Activated T-cell treated with anti-CD3 and anti-CD28 coated beads, Interleukin-2, amount 50 U/mL, for 4 hours (primary cell): Measurements from ENCODE around the gene ALKBH4. TPM values are rescaled to one million over a fixed set of nuclear protein-coding genes. Genes with fewer than 3 reads are reported as not detected.
"Not testable (repeated sequence)": the region's sequence is repeated elsewhere in the genome, so short reads cannot be mapped to it uniquely, and the experiment has no call there.

Experiments used
- ATAC-seq, 2 donors: fragments of 200-7000 bp; cut with Tn5 transposase; one replicate each; pipeline ENCODE4 v1.10.0; 2021
- DNase-seq: peaks from one replicate; pipeline ENCODE4 v3.0.0-alpha.2; 2020
- H3K27me3 Mint-ChIP-seq: one replicate; pipeline ENCODE4 v1.8.0; 2021; ENCODE audit warnings: low read depth, mixed read lengths
- H3K36me3 Mint-ChIP-seq: one replicate; pipeline ENCODE4 v1.8.0; 2022; ENCODE audit warnings: mixed read lengths; ENCODE audit not compliant: insufficient read depth
- H3K4me1 Mint-ChIP-seq: one replicate; pipeline ENCODE4 v1.8.0; 2021; ENCODE audit warnings: low read depth, mixed read lengths
- H3K4me3 Mint-ChIP-seq: one replicate; pipeline ENCODE4 v1.8.0; 2021; ENCODE audit warnings: mild to moderate bottlenecking, moderate library complexity, mixed read lengths
- H3K9me3 Mint-ChIP-seq: one replicate; pipeline ENCODE4 v1.8.0; 2021; ENCODE audit warnings: mixed read lengths
- total RNA-seq, 3 donors: library from RNA; stranded (reverse); gene quantifications; one replicate each; pipeline ENCODE4 v1.2.1, GENCODE V29; 2021

The ALKBH4 gene
- total RNA-seq, 3 donors from 2014 or later, result 13.7 to 15.4 (median 15.0) TPM

- not testable (repeated sequence) for DNase-seq, H3K4me3 Mint-ChIP-seq, H3K27me3 Mint-ChIP-seq, H3K36me3 Mint-ChIP-seq, H3K9me3 Mint-ChIP-seq, H3K4me1 Mint-ChIP-seq
- peak; percentile 61 to 69 for ATAC-seq
These were observed 25.9 kb upstream of the ALKBH4 start for GRCh38 chr7:102490529-102491075.

DNA sequence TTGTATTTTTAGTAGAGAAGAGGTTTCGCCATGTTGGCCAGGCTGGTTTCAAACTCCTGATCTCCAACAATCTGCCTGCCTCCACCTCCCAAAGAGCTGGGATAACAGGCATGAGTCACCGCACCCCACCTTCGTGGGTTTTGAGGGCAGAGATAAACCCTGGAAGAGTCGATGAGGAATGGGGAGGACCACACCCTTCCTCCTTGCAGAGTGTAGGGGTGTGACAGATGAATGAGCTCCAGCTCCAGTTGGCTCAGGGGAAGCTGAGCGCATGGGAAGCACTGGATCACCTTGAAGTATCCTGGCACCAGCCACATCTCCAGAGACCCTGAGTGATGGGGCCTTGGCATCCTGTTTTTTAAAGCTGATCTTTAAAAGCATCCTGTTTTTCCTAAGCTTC, 19.7 kb upstream of the ALKBH4 start:
- H3K9me3 Mint-ChIP-seq, H3K27me3 Mint-ChIP-seq, H3K4me1 Mint-ChIP-seq, H3K4me3 Mint-ChIP-seq, H3K36me3 Mint-ChIP-seq, DNase-seq, ATAC-seq: not testable (repeated sequence)

DNA sequence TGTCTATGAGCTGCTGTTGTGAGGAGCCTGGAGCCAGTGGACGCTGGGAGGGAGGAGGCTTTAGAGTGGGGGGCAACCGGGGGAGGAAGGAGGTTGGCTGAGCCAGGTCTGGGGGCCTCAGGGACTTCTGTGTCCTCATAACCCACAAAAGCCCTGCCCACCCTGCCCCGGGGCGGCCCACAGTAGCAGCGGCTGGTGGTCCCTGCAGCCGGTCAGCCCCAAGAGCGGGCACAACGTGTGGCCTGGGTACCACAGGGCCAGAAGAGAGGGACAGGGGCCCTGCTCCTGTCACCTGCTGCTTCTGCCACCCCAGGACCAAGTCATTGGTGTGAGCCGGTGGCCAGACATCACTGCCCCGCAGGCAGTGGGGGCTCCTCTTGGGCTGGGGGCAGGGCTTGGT, 17.3 kb upstream of the ALKBH4 start:
- ATAC-seq, H3K4me1 Mint-ChIP-seq, H3K4me3 Mint-ChIP-seq, H3K9me3 Mint-ChIP-seq, DNase-seq, H3K36me3 Mint-ChIP-seq, H3K27me3 Mint-ChIP-seq: not testable (repeated sequence)

GRCh38 chr7:102479982-102480637, 15.4 kb upstream of the ALKBH4 start:
- not testable (repeated sequence) for H3K27me3 Mint-ChIP-seq

GRCh38 chr7:102479209-102479584, 14.5 kb upstream of the ALKBH4 start:
- not testable (repeated sequence) for H3K4me1 Mint-ChIP-seq, H3K4me3 Mint-ChIP-seq, H3K9me3 Mint-ChIP-seq, H3K27me3 Mint-ChIP-seq, H3K36me3 Mint-ChIP-seq, DNase-seq
- peak; percentile 6 to 7 for ATAC-seq

More at GRCh38 chr7:102479982-102480637, 15.4 kb upstream of the ALKBH4 start:
- not testable (repeated sequence) for H3K4me3 Mint-ChIP-seq, H3K36me3 Mint-ChIP-seq, H3K4me1 Mint-ChIP-seq, ATAC-seq, H3K9me3 Mint-ChIP-seq, DNase-seq

DNA sequence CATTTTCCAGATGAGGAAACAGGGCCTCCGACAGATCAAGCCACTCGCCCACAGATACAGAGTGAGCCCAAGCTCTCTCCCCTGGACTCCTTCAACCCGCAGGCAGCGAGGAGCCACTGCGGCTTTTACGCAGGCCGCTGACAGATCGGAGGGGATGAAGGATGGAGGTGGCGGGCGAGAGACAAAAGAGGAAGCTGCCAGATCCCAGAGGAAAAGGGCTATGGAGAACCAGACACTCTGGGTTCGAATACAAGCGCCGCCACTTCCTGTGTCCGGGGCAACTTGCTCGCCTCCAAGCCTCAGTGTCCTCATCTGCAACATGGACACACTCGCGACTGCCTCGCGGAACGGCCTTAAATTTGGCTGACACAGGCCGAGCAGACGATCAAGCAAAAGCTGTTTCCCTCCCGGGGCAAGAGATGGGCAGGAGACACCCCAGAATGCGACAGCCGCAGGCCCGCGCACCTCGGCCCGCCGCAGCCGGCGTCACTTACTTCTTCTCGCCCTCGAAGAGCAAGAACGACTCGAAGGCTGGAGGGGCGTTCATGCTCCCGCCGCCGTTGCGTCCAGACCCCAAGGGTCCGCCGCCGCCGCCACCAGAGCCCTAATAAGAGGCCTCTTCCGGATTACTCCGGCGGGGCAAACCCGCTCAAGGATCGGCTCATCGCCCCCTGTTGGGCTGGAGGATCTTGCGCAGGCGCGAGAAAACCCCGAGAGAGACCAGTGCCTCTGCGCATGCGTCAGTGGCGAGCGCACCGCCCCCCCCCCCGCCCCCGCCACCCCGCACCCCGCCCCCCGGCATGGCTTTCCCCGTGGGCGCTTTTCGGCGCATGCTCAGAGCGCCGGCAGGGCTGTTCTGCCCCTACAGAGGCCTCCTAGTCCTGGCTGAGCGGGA, 13.9 kb upstream of the ALKBH4 start, which contains the start of gene POLR2J:
TSS of gene POLR2J (minus strand) at position 609 of the 895 bp plus-strand sequence. CDS start at position 547, 62 bp downstream.
- ATAC-seq (peak; percentile 91 to 97), DNase-seq (peak; percentile 98)
- not testable (repeated sequence) for H3K4me1 Mint-ChIP-seq, H3K36me3 Mint-ChIP-seq, H3K27me3 Mint-ChIP-seq, H3K9me3 Mint-ChIP-seq
- peak within 1 kb of the TSS; percentile 89 for H3K4me3 Mint-ChIP-seq

GRCh38 chr7:102474736-102475435, 10.2 kb upstream of the ALKBH4 start:
- H3K9me3 Mint-ChIP-seq, ATAC-seq, H3K36me3 Mint-ChIP-seq, H3K27me3 Mint-ChIP-seq, DNase-seq, H3K4me1 Mint-ChIP-seq, H3K4me3 Mint-ChIP-seq: not testable (repeated sequence)

DNA sequence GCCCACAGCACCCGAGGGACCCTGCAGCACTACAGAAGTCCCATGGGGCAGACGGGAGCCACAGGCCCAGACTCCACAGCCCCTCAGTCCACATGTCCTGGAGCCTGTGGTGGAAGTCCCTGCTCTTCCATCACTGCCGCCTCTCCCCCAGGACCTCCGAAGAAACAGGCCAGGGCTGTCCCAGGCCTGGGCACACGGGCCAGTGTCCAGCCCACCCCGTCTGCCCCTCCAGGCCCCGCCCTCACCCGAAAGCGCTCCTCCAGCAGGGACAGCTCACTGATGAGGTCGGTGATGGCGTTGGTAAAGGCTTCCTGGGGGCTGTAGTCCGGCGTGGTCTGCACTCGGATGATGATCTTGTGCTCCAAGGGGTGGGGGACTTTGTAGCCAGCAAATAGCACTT, 9.5 kb upstream of the ALKBH4 start:
- not testable (repeated sequence) for H3K4me3 Mint-ChIP-seq, H3K36me3 Mint-ChIP-seq, H3K9me3 Mint-ChIP-seq, H3K4me1 Mint-ChIP-seq, DNase-seq, H3K27me3 Mint-ChIP-seq, ATAC-seq

DNA sequence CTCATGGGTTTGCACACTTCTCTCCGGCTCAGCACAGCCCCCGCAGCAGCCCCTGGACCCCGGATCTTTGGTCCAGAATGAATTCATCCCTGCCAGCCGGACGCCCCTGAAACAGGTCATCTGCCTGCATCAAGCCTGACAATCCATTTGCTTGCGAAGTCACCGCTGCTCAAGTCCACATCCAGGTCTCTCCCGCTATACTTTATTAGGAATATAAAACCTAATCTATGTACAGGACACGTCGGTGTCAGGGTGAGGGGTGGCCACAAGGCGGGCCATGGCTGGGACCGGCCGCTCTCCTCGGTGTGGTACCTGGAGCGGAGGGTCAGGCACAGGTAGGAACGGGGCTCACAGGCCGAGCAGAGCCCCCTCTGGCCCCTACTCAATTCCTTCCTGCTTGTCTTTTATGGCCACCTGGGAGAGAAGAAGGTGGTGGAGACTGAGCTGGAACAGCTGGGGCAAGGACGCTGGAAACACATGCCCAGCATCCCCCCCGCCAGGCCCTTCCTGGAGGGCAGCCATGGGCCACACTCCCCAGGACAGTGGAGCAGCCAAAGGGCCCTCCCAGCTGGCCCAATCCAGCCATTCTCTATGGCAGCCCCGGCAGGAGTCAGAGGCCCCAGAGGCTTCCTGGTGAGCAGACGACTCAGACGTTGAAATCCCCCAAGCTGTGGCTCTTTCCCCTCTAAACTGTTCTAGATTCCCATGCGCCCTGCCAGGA, 8.8 kb upstream of the ALKBH4 start:
- Mint-ChIP-seq H3K4me1 (no peaks in the 10 kb centered on the region), H3K36me3 (peaks cover 3% of the 10 kb centered on the region), H3K4me3 (no peak overlapping the region), H3K27me3 (no peaks in the 10 kb centered on the region), H3K9me3 (no peaks in the 10 kb centered on the region)
- ATAC-seq, result no peak
- DNase-seq, result no peak

- Mint-ChIP-seq H3K9me3 (no peaks in the 10 kb centered on the region), H3K36me3 (peaks cover 3% of the 10 kb centered on the region), H3K27me3 (no peaks in the 10 kb centered on the region), H3K4me1 (no peaks in the 10 kb centered on the region), H3K4me3 (no peak overlapping the region)
- ATAC-seq, result no peak
- DNase-seq, result no peak
These were observed 7.7 kb upstream of the ALKBH4 start for GRCh38 chr7:102472126-102473041.

DNA sequence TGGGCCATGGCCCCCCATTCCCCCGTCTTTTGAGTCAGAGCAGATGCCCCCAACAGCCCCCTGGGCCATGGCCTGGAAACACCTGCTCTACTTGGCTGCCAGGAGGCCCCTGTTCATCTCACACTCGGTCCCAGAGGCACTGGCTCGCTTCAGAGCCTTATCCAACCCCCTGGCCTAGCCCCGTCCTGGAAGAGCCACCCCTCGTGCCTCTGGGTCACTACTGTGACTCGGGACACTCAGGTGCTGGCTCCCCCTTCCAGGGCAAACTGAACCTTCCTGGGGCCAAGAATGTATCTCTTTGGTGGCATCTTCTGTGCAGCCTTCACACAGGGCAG, 7.1 kb upstream of the ALKBH4 start:
- ATAC-seq (no peak), DNase-seq (no peak)
- Mint-ChIP-seq H3K4me1 (peaks cover 1% of the 10 kb centered on the region), H3K27me3 (no peaks in the 10 kb centered on the region), H3K36me3 (peaks cover 3% of the 10 kb centered on the region), H3K9me3 (no peaks in the 10 kb centered on the region), H3K4me3 (no peak overlapping the region)

- H3K4me1 Mint-ChIP-seq, result peaks cover 13% of the 10 kb centered on the region
- H3K4me3 Mint-ChIP-seq, result no peak overlapping the region
- no peaks in the 10 kb centered on the region for H3K27me3 Mint-ChIP-seq
- no peak for ATAC-seq
- H3K36me3 Mint-ChIP-seq, result peaks cover 3% of the 10 kb centered on the region
- no peak for DNase-seq
- H3K9me3 Mint-ChIP-seq, result no peaks in the 10 kb centered on the region
These were observed 5.5 kb upstream of the ALKBH4 start for GRCh38 chr7:102469972-102470825.
